Measurements from ENCODE around the gene TMX2.
"Not testable (repeated sequence)": the region's sequence is repeated elsewhere in the genome, so short reads cannot be mapped to it uniquely, and the experiment has no call there.

Gene TMX2

DNA sequence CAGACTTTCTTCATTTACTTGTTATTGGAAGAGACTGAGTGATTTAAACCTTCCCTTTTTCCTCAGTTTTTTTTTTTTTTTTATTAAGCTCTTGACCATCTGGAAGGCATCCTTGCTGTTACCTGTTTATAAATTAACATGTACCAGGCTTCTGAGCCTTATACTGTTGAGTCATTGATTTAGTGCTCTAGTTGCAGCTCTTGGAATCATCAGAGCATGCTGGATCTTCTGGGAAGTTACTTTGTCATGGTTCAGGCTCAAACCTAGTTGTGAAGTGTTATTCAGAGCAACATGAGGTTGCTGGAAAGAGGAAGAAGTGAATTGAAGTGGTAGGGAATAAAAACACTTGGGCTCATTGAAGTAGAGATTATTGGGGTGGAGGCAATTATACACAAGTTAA, 38.1 kb upstream of the TMX2 start:
- TF ChIP-seq, protein P1, sequence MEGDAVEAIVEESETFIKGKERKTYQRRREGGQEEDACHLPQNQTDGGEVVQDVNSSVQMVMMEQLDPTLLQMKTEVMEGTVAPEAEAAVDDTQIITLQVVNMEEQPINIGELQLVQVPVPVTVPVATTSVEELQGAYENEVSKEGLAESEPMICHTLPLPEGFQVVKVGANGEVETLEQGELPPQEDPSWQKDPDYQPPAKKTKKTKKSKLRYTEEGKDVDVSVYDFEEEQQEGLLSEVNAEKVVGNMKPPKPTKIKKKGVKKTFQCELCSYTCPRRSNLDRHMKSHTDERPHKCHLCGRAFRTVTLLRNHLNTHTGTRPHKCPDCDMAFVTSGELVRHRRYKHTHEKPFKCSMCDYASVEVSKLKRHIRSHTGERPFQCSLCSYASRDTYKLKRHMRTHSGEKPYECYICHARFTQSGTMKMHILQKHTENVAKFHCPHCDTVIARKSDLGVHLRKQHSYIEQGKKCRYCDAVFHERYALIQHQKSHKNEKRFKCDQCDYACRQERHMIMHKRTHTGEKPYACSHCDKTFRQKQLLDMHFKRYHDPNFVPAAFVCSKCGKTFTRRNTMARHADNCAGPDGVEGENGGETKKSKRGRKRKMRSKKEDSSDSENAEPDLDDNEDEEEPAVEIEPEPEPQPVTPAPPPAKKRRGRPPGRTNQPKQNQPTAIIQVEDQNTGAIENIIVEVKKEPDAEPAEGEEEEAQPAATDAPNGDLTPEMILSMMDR (IDR thresholded peaks at IDR 0.05; ENCODE audit: low read depth, low read length), result no peak
- DNase-seq (ENCODE audit: extremely low read depth, low read depth), result no peak

GRCh38 chr11:57675176-57675941, 37.0 kb upstream of the TMX2 start:
- DNase-seq (ENCODE audit: extremely low read depth, low read depth), result no peak
- TF ChIP-seq, protein P1 (IDR thresholded peaks at IDR 0.05; ENCODE audit: low read depth, low read length), result no peak

GRCh38 chr11:57679396-57679795, 33.0 kb upstream of the TMX2 start:
- TF ChIP-seq, protein P1 (IDR thresholded peaks at IDR 0.05; ENCODE audit: low read depth, low read length), result no peak
- DNase-seq (ENCODE audit: extremely low read depth, low read depth), result no peak

GRCh38 chr11:57680552-57680874, 31.9 kb upstream of the TMX2 start:
- no peak for DNase-seq (ENCODE audit: extremely low read depth, low read depth)
- TF ChIP-seq, protein P1 (IDR thresholded peaks at IDR 0.05; ENCODE audit: low read depth, low read length), result no peak

DNA sequence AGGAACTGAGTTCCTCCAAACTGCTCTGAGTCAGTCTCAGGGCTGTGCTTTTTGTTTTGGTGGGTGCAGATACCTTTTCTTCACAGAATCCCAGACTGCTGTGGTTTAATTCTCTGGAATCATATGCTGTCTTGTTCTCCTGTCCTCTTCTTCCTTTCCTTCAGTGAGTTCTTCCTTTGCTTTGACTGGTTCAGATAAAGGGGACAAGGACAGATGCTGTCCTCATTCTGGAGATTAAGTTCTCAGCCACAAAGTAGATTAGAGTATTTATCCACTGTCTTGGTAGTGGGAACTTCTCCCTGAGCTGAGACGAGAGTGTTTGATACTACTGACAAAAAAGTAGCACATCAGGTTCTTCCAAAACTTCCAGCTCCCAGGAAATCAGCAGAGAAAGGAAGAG, 31.2 kb upstream of the TMX2 start:
- TF ChIP-seq, protein P1 (IDR thresholded peaks at IDR 0.05; ENCODE audit: low read depth, low read length), result no peak
- DNase-seq (ENCODE audit: extremely low read depth, low read depth), result no peak

- DNase-seq (ENCODE audit: extremely low read depth, low read depth), result not testable (repeated sequence)
Observed at GRCh38 chr11:57690474-57690873, 21.9 kb upstream of the TMX2 start.

DNA sequence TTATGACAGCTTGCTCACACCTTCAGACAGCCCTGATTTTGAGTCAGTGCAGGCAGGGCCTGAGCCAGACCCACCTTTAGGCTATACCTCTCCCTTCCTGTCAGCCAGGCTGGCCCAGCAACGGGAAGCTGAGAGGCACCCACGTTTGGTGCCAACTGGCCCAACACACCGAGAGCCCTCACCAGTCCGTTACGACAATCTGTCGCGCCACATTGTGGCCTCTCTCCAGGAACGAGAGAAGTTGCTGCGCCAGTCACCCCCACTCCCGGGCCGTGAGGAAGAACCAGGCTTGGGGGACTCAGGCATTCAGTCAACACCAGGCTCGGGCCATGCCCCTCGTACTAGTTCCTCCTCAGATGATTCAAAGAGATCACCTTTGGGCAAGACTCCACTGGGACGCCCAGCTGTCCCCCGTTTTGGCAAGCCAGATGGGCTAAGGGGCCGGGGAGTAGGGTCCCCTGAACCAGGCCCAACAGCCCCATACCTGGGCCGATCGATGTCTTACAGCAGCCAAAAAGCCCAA, 13.5 kb upstream of the TMX2 start:
- no peak for DNase-seq (ENCODE audit: extremely low read depth, low read depth)
- TF ChIP-seq, protein P1 (IDR thresholded peaks at IDR 0.05; ENCODE audit: low read depth, low read length), result no peak

DNA sequence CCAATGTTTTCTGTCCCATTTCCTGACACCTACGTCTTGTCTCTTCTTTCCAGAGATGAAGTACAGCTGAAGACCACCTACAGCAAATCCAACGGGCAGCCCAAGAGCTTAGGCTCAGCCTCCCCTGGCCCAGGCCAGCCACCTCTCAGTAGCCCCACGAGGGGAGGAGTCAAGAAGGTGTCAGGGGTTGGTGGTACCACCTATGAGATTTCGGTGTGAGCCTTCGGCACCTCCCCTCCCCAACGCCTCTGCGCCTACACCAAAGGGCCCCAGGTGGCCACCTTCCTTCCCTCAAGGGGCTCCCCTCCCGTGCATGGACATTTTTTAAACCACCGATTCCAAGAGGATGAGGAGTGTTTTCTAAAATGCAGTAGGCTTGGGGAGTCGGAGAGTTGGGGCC, 12.6 kb upstream of the TMX2 start:
- DNase-seq (ENCODE audit: extremely low read depth, low read depth), result no peak
- TF ChIP-seq, protein P1 (IDR thresholded peaks at IDR 0.05; ENCODE audit: low read depth, low read length), result no peak

Measured in AG09319 (cell line).